ENCODE data around the gene UBE2U. TPM values are rescaled to one million over a fixed set of nuclear protein-coding genes. Genes with fewer than 3 reads are reported as not detected.

Gene UBE2U
- total and polyA plus RNA-seq, 2 experiments from 2014 or later, result not detected

DNA sequence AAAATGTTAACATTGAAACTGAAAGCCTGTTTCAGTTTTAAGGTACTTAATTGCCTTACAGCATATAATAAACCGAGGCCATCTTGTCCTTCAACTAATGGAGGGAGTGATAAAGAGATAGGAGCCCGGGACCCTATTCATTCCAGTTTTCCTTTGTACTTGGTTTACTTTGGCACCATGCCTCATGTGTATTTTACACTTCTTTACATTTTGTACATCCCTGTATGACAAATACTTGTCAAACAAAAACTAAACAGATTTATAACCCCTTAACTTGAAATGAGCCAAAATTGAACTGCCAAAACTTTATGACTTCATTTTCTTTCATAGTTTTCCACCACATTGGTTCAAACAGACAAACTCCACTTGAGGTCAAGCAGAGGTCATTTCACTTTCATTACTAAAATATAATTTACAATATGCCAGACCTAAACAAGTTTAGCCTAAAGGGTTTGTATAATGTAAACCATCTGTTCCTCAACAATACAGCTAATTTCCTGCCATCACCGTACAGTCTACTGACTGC, 30.9 kb upstream of the UBE2U start:
- H3K27ac ChIP-seq (ENCODE audit: low read depth), result no peak overlapping the region
- H3K4me1 ChIP-seq (ENCODE audit: insufficient read depth), result peaks cover 26% of the 10 kb centered on the region
- no peaks in the 10 kb centered on the region for H3K79me2 ChIP-seq (replicated peaks; ENCODE audit: insufficient read depth)
- DNase-seq (ENCODE audit: low spot score) (no peak), ATAC-seq (no peak)
- no peak overlapping the region for H2AFZ ChIP-seq
- no peaks in the 10 kb centered on the region for H3F3A ChIP-seq (replicated peaks; ENCODE audit: low read depth)
- H3K4me3 Mint-ChIP-seq, result no peak overlapping the region
- peaks cover 7% of the 10 kb centered on the region for H3K27me3 Mint-ChIP-seq (ENCODE audit: insufficient read depth, low read depth, poor library complexity)
- H4K20me1 ChIP-seq (replicated peaks; ENCODE audit: insufficient read depth), result no peaks in the 10 kb centered on the region
- H3K36me3 Mint-ChIP-seq (ENCODE audit: low read depth), result peaks cover 59% of the 10 kb centered on the region
- H3K9me3 Mint-ChIP-seq, result peaks cover 31% of the 10 kb centered on the region
- H3K4me3 ChIP-seq, result no peak overlapping the region
- peaks cover 12% of the 10 kb centered on the region; the same call in 1 of the 2 replicates for H3K36me3 ChIP-seq (ENCODE audit: insufficient read depth)
- TF ChIP-seq EZH2 (IDR thresholded peaks at IDR 0.05; ENCODE audit: low read depth, unreplicated experiment) (no peak), ZNF462 (CRISPR knock-in tag; IDR thresholded peaks at IDR 0.05) (no peak), ETS1 (IDR thresholded peaks at IDR 0.05) (no peak)
- peaks cover 37% of the 10 kb centered on the region for H3K4me1 Mint-ChIP-seq
- no peak overlapping the region for H3K4me2 ChIP-seq
- H3K9me2 ChIP-seq (ENCODE audit: insufficient read depth), result no peaks in the 10 kb centered on the region
- no peaks in the 10 kb centered on the region for H3K27me3 ChIP-seq (ENCODE audit: insufficient read depth)
- no peak overlapping the region for H3K27ac Mint-ChIP-seq

DNA sequence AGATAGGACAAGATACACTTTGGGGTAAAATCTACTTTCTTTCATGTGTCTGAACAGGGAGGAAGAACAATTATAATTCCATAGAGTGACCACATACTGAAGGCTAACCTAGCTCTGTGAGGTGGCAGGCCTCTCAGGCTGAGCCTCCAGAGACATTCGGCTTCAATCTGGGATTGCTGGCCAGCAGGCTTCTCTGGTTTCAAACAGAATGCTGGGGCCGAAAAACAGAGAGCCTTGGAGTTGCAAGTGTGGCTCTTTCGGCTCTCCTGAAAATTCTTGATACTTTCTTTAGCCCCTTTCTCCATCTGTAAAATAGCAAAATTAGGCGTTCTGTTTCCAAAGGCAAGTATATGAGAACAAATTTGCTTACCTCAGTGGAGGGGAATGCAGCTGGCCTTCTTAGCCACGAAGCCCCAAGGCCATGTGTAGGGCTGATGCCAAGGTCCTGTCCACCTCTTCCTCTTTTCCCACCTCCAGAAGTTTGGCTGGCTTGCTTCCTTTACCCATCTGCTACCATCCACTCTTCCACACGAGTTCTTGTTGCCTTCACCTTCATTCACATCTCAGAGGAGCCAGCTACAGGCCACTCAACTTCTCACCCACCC, 30.0 kb upstream of the UBE2U start:
- DNase-seq (ENCODE audit: low spot score) (peak; percentile 26), ATAC-seq (no peak; the same call in 2 of the 3 replicates)
- H3K36me3 ChIP-seq (ENCODE audit: insufficient read depth), result peaks cover 7% of the 10 kb centered on the region; the same call in 1 of the 2 replicates
- H3K79me2 ChIP-seq (replicated peaks; ENCODE audit: insufficient read depth), result no peaks in the 10 kb centered on the region
- no peaks in the 10 kb centered on the region for H3F3A ChIP-seq (replicated peaks; ENCODE audit: low read depth)
- H3K4me2 ChIP-seq, result no peak overlapping the region
- Mint-ChIP-seq H3K4me1 (peaks cover 37% of the 10 kb centered on the region), H3K4me3 (no peak overlapping the region), H3K9me3 (peaks cover 26% of the 10 kb centered on the region), H3K27me3 (ENCODE audit: insufficient read depth, low read depth, poor library complexity) (peaks cover 7% of the 10 kb centered on the region), H3K36me3 (ENCODE audit: low read depth) (peaks cover 59% of the 10 kb centered on the region), H3K27ac (peak overlapping the region; percentile 47)
- TF ChIP-seq ZNF331 (CRISPR knock-in tag; IDR thresholded peaks at IDR 0.05; ENCODE audit: low read depth) (no peak), NANOG (IDR thresholded peaks at IDR 0.05; ENCODE audit: borderline replicate concordance) (no peak), CREB1 (CRISPR knock-in tag; IDR thresholded peaks at IDR 0.05; ENCODE audit: low read depth) (no peak), ETS1 (IDR thresholded peaks at IDR 0.05) (no peak), POLR2AphosphoS5 (IDR thresholded peaks at IDR 0.05; ENCODE audit: low read depth) (no peak), ZNF114 (CRISPR knock-in tag; IDR thresholded peaks at IDR 0.05) (no peak)
- TF ChIP-seq, protein P1, sequence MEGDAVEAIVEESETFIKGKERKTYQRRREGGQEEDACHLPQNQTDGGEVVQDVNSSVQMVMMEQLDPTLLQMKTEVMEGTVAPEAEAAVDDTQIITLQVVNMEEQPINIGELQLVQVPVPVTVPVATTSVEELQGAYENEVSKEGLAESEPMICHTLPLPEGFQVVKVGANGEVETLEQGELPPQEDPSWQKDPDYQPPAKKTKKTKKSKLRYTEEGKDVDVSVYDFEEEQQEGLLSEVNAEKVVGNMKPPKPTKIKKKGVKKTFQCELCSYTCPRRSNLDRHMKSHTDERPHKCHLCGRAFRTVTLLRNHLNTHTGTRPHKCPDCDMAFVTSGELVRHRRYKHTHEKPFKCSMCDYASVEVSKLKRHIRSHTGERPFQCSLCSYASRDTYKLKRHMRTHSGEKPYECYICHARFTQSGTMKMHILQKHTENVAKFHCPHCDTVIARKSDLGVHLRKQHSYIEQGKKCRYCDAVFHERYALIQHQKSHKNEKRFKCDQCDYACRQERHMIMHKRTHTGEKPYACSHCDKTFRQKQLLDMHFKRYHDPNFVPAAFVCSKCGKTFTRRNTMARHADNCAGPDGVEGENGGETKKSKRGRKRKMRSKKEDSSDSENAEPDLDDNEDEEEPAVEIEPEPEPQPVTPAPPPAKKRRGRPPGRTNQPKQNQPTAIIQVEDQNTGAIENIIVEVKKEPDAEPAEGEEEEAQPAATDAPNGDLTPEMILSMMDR (conservative IDR thresholded peaks at IDR 0.05; ENCODE audit: low read depth in 2 of 2), result no peak
- H3K27ac ChIP-seq (ENCODE audit: low read depth), result no peak overlapping the region
- no peaks in the 10 kb centered on the region for H3K27me3 ChIP-seq (ENCODE audit: insufficient read depth)
- H3K4me3 ChIP-seq, result no peak overlapping the region
- H3K9me2 ChIP-seq (ENCODE audit: insufficient read depth), result no peaks in the 10 kb centered on the region
- no peaks in the 10 kb centered on the region for H4K20me1 ChIP-seq (replicated peaks; ENCODE audit: insufficient read depth)
- no peak overlapping the region for H2AFZ ChIP-seq
- H3K4me1 ChIP-seq (ENCODE audit: insufficient read depth), result peaks cover 26% of the 10 kb centered on the region

Measured in GM23338 (cell line).